Mammary epithelial cell (primary cell): ENCODE measurements around the gene RNF5.

Experiments
- CTCF ChIP-seq, 2 donors: IDR thresholded peaks in 1 of 2; conservative IDR thresholded peaks in 1 of 2; 2 replicates each; pipeline ENCODE4 v1.5.1; 2011 to 2012; ENCODE audit warnings: inconsistent platforms in 2 of 2, low read length in 2 of 2, mild to moderate bottlenecking in 2 of 2, control low read depth in 1 of 2, low read depth in 1 of 2; ENCODE audit not compliant: insufficient read depth in 1 of 2; ENCODE audit errors: extremely low read depth in 1 of 2
- EZH2 ChIP-seq: IDR thresholded peaks from 2 replicates; pipeline ENCODE4 v1.6.1; 2012; ENCODE audit warnings: low read length, inconsistent platforms, borderline replicate concordance

GRCh38 chr6:32175322-32175710, 2.9 kb upstream of the RNF5 start:
- no peak for TF ChIP-seq CTCF (conservative IDR thresholded peaks at IDR 0.05 in 1 of 2, IDR thresholded peaks at IDR 0.05 in 1 of 2; ENCODE audit: extremely low read depth in 1 of 2, insufficient read depth in 1 of 2, low read depth in 1 of 2, low read length in 2 of 2)
- TF ChIP-seq EZH2 = no peak
